K562 (cell line): Measurements from ENCODE around the gene IFT27. TPM values are rescaled to one million over a fixed set of nuclear protein-coding genes. Genes with fewer than 3 reads are reported as not detected.

Experiments used
- ATAC-seq: fragments of 200-7000 bp; cut with Tn5 transposase; 3 replicates; pipeline ENCODE4 v1.9.1; 2020; ENCODE audit warnings: moderate library complexity
- BruUV-seq: library from RNA; stranded (reverse); fragments of 400-500 nt; replicated peaks from 2 replicates; lab custom pipeline; 2021; lab: Mats Ljungman, UMichigan
- CTCF ChIA-PET: fragments of 300-600 bp; formaldehyde crosslinking; extraction: SDS; loops from one replicate; lab custom pipeline; 2021; ENCODE audit warnings: low intra/inter-chr PET ratio; lab: Yijun Ruan, JAX
- POLR2A ChIA-PET: fragments of 300-600, 350-650 bp; sonication (Branson Sonifier 250); formaldehyde crosslinking; extraction: SDS; loops from one replicate; lab custom pipeline; 2021; ENCODE audit warnings: antibody characterized with exemption, inconsistent platforms; lab: Yijun Ruan, JAX
- DNase-seq, 4 experiments: peaks; one replicate each; pipeline versions ENCODE4 v3.0.0 to v3.0.0-alpha.2; 2011 to 2018; ENCODE audit warnings: low spot score in 3 of 4, mixed read lengths in 3 of 4; ENCODE audit errors: extremely low read depth in 1 of 4
- FAIRE-seq: peaks from 2 replicates; lab custom pipeline; 2011; peaks lifted over from hg19 to GRCh38; lab: Jason Lieb, UNC
- H2AFZ ChIP-seq: 2 replicates; pipeline ENCODE4 v1.6.0; 2011; ENCODE audit warnings: low read depth, low read length, control low read depth, inconsistent platforms
- H3K27ac ChIP-seq: fragments of 200-600 bp; 3 replicates; pipeline ENCODE4 v1.8.0; 2011; ENCODE audit warnings: low read depth, mild to moderate bottlenecking, control low read depth, inconsistent platforms, low read length, moderate library complexity, mixed read lengths; ENCODE audit errors: extremely low read depth
- H3K27me3 ChIP-seq, 2 experiments: fragments of 300-600 bp in 1 of 2; 2 replicates in 1 of 2; 3 replicates in 1 of 2; pipeline versions ENCODE4 v1.6.0 to v1.8.0; 2011; ENCODE audit warnings: inconsistent platforms in 2 of 2, low read length in 2 of 2, mild to moderate bottlenecking in 1 of 2, mixed read lengths in 1 of 2, moderate library complexity in 1 of 2; ENCODE audit not compliant: control insufficient read depth in 2 of 2, insufficient read depth in 2 of 2
- H3K36me3 ChIP-seq: fragments of 300-600 bp; 3 replicates; pipeline ENCODE4 v1.8.0; 2011; ENCODE audit warnings: mild to moderate bottlenecking, low read length, inconsistent platforms; ENCODE audit not compliant: control insufficient read depth, insufficient read depth
- H3K4me1 ChIP-seq, 2 experiments: fragments of 200-600 bp in 1 of 2; replicated peaks in 1 of 2; 2 replicates in 1 of 2; 3 replicates in 1 of 2; pipeline versions ENCODE4 v1.5.1 to v1.8.0; 2011; ENCODE audit warnings: inconsistent platforms in 2 of 2, low read length in 2 of 2, mild to moderate bottlenecking in 1 of 2, mixed read lengths in 1 of 2, moderate library complexity in 1 of 2; ENCODE audit not compliant: control insufficient read depth in 2 of 2, insufficient read depth in 2 of 2
- H3K4me2 ChIP-seq: 2 replicates; pipeline ENCODE4 v1.6.1; 2011; ENCODE audit warnings: low read length, control low read depth, inconsistent platforms, mixed read lengths; ENCODE audit not compliant: insufficient read depth
- H3K4me3 ChIP-seq: fragments of 200-600 bp; sonication (generic), shearing (Covaris generic); 2 replicates; pipeline ENCODE4 v1.5.1; 2016; ENCODE audit warnings: control low read depth, inconsistent platforms
- H3K79me2 ChIP-seq: fragments of 200-600 bp; 3 replicates; pipeline ENCODE4 v1.8.0; 2011; ENCODE audit warnings: low read length, inconsistent platforms; ENCODE audit not compliant: control insufficient read depth, insufficient read depth
- H3K9ac ChIP-seq, 2 experiments: 2 replicates each; pipeline versions ENCODE4 v1.6.0 to v1.6.1; 2011; ENCODE audit warnings: low read depth in 2 of 2, low read length in 2 of 2, control low read depth in 1 of 2, inconsistent platforms in 1 of 2, mild to moderate bottlenecking in 1 of 2, mixed read lengths in 1 of 2; ENCODE audit not compliant: insufficient read depth in 1 of 2
- H3K9me1 ChIP-seq: one replicate; pipeline ENCODE4 v1.6.0; 2011; ENCODE audit warnings: inconsistent platforms, mild to moderate bottlenecking, low read length, moderate library complexity; ENCODE audit not compliant: control insufficient read depth, insufficient read depth
- H3K9me3 ChIP-seq: replicated peaks from 2 replicates; pipeline ENCODE4 v1.5.1; 2011; ENCODE audit warnings: low read depth, low read length, inconsistent platforms; ENCODE audit not compliant: control insufficient read depth, insufficient read depth
- H4K20me1 ChIP-seq: replicated peaks from 2 replicates; pipeline ENCODE4 v1.6.1; 2011; ENCODE audit warnings: low read length, inconsistent platforms, mixed read lengths; ENCODE audit not compliant: control insufficient read depth, insufficient read depth
- BACH1 ChIP-seq: fragments of 200-800 bp; sonication (Bioruptor generic); IDR thresholded peaks from 2 replicates; pipeline ENCODE4 v1.6.1; 2016; ENCODE audit warnings: missing genetic modification characterization, missing compliant biosample characterization
- BRCA1 ChIP-seq, 2 experiments: fragments of 450-650 bp in 1 of 2; sonication (generic) in 1 of 2; formaldehyde crosslinking in 1 of 2; IDR thresholded peaks; 2 replicates each; pipeline versions ENCODE4 v1.5.0 to v1.6.1; 2017 to 2020; ENCODE audit warnings: mild to moderate bottlenecking in 1 of 2, missing genetic modification reagents in 1 of 2
- CBX5 ChIP-seq: IDR thresholded peaks from 2 replicates; pipeline ENCODE4 v1.6.1; 2014; ENCODE audit warnings: low read depth, borderline replicate concordance
- ERF ChIP-seq: fragments of 450-650 bp; formaldehyde crosslinking; IDR thresholded peaks from 2 replicates; pipeline ENCODE4 v1.4.0; 2020; ENCODE audit warnings: mild to moderate bottlenecking, mixed read lengths
- HSF4 ChIP-seq: fragments of 250-450 bp; sonication (Bioruptor Pico); IDR thresholded peaks from 2 replicates; pipeline ENCODE4 v2.1.2; 2022; ENCODE audit warnings: mild to moderate bottlenecking, moderate library complexity, borderline replicate concordance
- MECOM ChIP-seq: fragments of 250-450 bp; sonication (Bioruptor Pico); IDR thresholded peaks from 2 replicates; pipeline ENCODE4 v1.8.0; 2022; ENCODE audit warnings: inconsistent platforms
- NCOA4 ChIP-seq: fragments of 450-650 bp; IDR thresholded peaks from 2 replicates; pipeline ENCODE4 v1.6.1; 2018; ENCODE audit warnings: mild to moderate bottlenecking; ENCODE audit not compliant: partially characterized antibody
- NR2C1 ChIP-seq, 2 experiments: fragments of 450-650 bp; IDR thresholded peaks; 2 replicates each; pipeline ENCODE4 v1.6.1; 2017; ENCODE audit warnings: mild to moderate bottlenecking in 2 of 2, antibody characterized with exemption in 1 of 2, inconsistent platforms in 1 of 2, missing compliant biosample characterization in 1 of 2, missing genetic modification characterization in 1 of 2
- RBM22 ChIP-seq: fragments of 200-400 bp; formaldehyde crosslinking; IDR thresholded peaks from 2 replicates; pipeline ENCODE4 v1.6.1; 2018; ENCODE audit warnings: low read length, low read depth; ENCODE audit not compliant: poor library complexity, severe bottlenecking
- SLC30A9 ChIP-seq: fragments of 250-450 bp; sonication (Bioruptor Pico); IDR thresholded peaks from 2 replicates; pipeline ENCODE4 v1.8.0; 2022; ENCODE audit warnings: mild to moderate bottlenecking, moderate library complexity
- SNRNP70 ChIP-seq: fragments of 200-400 bp; formaldehyde crosslinking; optimal IDR thresholded peaks from 2 replicates; pipeline ENCODE3; 2017; ENCODE audit warnings: low read depth, low read length
- TBP ChIP-seq: optimal IDR thresholded peaks from 2 replicates; pipeline ENCODE3; 2011; ENCODE audit warnings: low read depth, low read length, improper control_type of control experiment
- ZNF668 ChIP-seq: fragments of 250-450 bp; sonication (Bioruptor Pico); IDR thresholded peaks from 2 replicates; pipeline ENCODE4 v1.8.0; 2022; ENCODE audit warnings: mild to moderate bottlenecking, inconsistent platforms
- ZSCAN29 ChIP-seq: fragments of 450-650 bp; IDR thresholded peaks from 2 replicates; pipeline ENCODE4 v1.6.1; 2017
- WGBS: fragments of 100-300 bp; shearing (Covaris generic); methylation state at CpG from one replicate; pipeline ENCODE4 v1.1.6; 2016; ENCODE audit warnings: low coverage, mixed read lengths; ENCODE audit not compliant: insufficient coverage; ENCODE audit errors: missing lambda C conversion rate; 5-methylcytosine and 5-hydroxymethylcytosine counted together
- in situ Hi-C: fragments of 300-500 bp; cut with MboI; formaldehyde crosslinking; loops from 4 replicates; pipeline ENCODE4 v1.15.0; 2018; ENCODE audit warnings: inconsistent platforms, mixed read lengths
- intact Hi-C: fragments of 100-400 bp; cut with micrococcal nuclease; formaldehyde crosslinking; loops from 2 replicates; pipeline ENCODE4 v1.14.2; 2022
- polyA plus RNA-seq, 8 experiments: library from polyadenylated mRNA; depleted of rRNA in 4 of 8; stranded (reverse) in 5 of 8; unstranded in 3 of 8; fragments of >200 nt; fragmentation: Nextera tagmentation in 2 of 8; fragmentation: Illumina TruSeq in 1 of 8; extraction: Ambion mirVana in 2 of 8; extraction: Trizol in 1 of 8; gene quantifications; 2 replicates each; pipeline versions ENCODE4 v1.2.1 to v1.2.3, GENCODE V29; 2011 to 2014; ENCODE audit warnings: inconsistent platforms in 1 of 8, missing spikeins in 1 of 8
- total RNA-seq, 7 experiments: library from RNA; depleted of rRNA in 6 of 7; stranded (reverse); fragments of >200 nt in 6 of 7; fragmentation: Illumina TruSeq in 2 of 7; extraction: Trizol in 2 of 7; gene quantifications; 2 replicates each; pipeline versions ENCODE4 v1.2.1 to v1.2.3, GENCODE V29; 2011 to 2021; ENCODE audit warnings: low replicate concordance in 1 of 7
- TF ChIP-seq, protein P1 (sequence below): fragments of 450-650 bp; formaldehyde crosslinking; IDR thresholded peaks from 2 replicates; pipeline ENCODE4 v1.4.0; 2022; ENCODE audit warnings: missing genetic modification characterization
- TF ChIP-seq, protein P2 (sequence below): fragments of 250-450 bp; sonication (Bioruptor Pico); IDR thresholded peaks from 2 replicates; pipeline ENCODE4 v1.4.0; 2020
- TF ChIP-seq, protein P3 (sequence below), 2 experiments: fragments of 450-650 bp; conservative IDR thresholded peaks; 2 replicates each; pipeline ENCODE4 v1.6.1; 2017; ENCODE audit warnings: mild to moderate bottlenecking in 2 of 2, moderate library complexity in 2 of 2
- TF ChIP-seq, protein P4 (sequence below): fragments of 250-450 bp; sonication (Bioruptor Pico); IDR thresholded peaks from 2 replicates; pipeline ENCODE4 v1.5.0; 2020; ENCODE audit warnings: mild to moderate bottlenecking, borderline replicate concordance

The IFT27 gene
- total and polyA plus RNA-seq, 9 of the 15 experiments (the other 6 are each of a cell fraction or from before 2014, with no cell fraction given) = 0.01 to 1.4 (median 0.14) TPM; not detected in 1

DNA sequence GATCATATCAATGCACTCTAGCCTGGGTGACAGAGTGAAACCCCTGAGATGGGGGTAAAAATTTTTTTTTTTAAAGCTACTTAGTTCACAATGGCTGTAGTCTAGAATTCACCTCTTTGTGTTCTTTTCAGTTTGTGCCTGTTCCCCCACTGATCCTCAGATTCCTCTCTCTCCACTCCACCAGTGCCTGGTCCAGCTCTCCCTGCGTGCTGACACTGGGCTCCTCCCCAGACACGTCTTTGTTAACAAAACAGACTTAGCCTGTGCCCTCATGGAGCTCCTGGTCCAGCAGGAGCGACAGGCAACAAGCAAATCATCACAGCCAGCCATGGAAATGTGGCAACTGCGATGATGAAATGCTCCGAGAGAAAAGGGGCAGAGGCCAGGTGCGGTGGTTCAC is 34.0 kb downstream of the IFT27 start:
- in situ Hi-C loops = no loop called here
- Histone ChIP-seq H3K9ac (no peak overlapping the region), H3K27ac (no peak overlapping the region), H4K20me1 (no peaks in the 10 kb centered on the region), H3K79me2 (no peaks in the 10 kb centered on the region), H3K27me3 (peaks cover 0 to 25% of the 10 kb centered on the region in 2 experiments; a peak in 2 of 5 replicates), H3K9me3 (no peaks in the 10 kb centered on the region), H3K4me2 (no peak overlapping the region), H3K4me1 (no peaks in the 10 kb centered on the region), H3K9me1 (no peaks in the 10 kb centered on the region), H2AFZ (no peak overlapping the region), H3K4me3 (no peak overlapping the region), H3K36me3 (no peaks in the 10 kb centered on the region)
- no peak for DNase-seq
- BruUV-seq = no TSS peak
- WGBS = 0% methylated on average over 3 of the region's 6 CpGs
- ChIA-PET CTCF (no interaction called here), POLR2A (interaction anchor here (0.7 kb wide), 2 partner anchors 11 to 24 kb away, joined by 3 read pairs; no protein-coding TSS in a partner anchor)
- ATAC-seq = no peak
- FAIRE-seq = no peak
- intact Hi-C loops = no loop called here
- TF ChIP-seq ERF (no peak), RBM22 (no peak), ZNF668 (CRISPR knock-in tag) (no peak), NCOA4 (no peak), SLC30A9 (no peak), HSF4 (CRISPR knock-in tag) (no peak), BRCA1 (IDR thresholded peaks at IDR 0.05) (no peak), BRCA1 (CRISPR knock-in tag; IDR thresholded peaks at IDR 0.05) (no peak), TBP (no peak), SNRNP70 (no peak), CBX5 (no peak), BACH1 (tag) (no peak), NR2C1 (IDR thresholded peaks at IDR 0.05) (no peak), NR2C1 (tag; IDR thresholded peaks at IDR 0.05) (no peak), ZSCAN29 (no peak), MECOM (no peak)
- TF ChIP-seq, protein P1, sequence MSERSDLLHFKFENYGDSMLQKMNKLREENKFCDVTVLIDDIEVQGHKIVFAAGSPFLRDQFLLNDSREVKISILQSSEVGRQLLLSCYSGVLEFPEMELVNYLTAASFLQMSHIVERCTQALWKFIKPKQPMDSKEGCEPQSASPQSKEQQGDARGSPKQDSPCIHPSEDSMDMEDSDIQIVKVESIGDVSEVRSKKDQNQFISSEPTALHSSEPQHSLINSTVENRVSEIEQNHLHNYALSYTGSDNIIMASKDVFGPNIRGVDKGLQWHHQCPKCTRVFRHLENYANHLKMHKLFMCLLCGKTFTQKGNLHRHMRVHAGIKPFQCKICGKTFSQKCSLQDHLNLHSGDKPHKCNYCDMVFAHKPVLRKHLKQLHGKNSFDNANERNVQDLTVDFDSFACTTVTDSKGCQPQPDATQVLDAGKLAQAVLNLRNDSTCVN (CRISPR knock-in tag) = no peak
- TF ChIP-seq, protein P2, sequence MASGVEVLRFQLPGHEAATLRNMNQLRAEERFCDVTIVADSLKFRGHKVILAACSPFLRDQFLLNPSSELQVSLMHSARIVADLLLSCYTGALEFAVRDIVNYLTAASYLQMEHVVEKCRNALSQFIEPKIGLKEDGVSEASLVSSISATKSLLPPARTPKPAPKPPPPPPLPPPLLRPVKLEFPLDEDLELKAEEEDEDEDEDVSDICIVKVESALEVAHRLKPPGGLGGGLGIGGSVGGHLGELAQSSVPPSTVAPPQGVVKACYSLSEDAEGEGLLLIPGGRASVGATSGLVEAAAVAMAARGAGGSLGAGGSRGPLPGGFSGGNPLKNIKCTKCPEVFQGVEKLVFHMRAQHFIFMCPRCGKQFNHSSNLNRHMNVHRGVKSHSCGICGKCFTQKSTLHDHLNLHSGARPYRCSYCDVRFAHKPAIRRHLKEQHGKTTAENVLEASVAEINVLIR (CRISPR knock-in tag) = no peak
- TF ChIP-seq, protein P3, sequence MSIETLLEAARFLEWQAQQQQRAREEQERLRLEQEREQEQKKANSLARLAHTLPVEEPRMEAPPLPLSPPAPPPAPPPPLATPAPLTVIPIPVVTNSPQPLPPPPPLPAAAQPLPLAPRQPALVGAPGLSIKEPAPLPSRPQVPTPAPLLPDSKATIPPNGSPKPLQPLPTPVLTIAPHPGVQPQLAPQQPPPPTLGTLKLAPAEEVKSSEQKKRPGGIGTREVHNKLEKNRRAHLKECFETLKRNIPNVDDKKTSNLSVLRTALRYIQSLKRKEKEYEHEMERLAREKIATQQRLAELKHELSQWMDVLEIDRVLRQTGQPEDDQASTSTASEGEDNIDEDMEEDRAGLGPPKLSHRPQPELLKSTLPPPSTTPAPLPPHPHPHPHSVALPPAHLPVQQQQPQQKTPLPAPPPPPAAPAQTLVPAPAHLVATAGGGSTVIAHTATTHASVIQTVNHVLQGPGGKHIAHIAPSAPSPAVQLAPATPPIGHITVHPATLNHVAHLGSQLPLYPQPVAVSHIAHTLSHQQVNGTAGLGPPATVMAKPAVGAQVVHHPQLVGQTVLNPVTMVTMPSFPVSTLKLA (conservative IDR thresholded peaks at IDR 0.05) = no peak
- TF ChIP-seq, protein P4, sequence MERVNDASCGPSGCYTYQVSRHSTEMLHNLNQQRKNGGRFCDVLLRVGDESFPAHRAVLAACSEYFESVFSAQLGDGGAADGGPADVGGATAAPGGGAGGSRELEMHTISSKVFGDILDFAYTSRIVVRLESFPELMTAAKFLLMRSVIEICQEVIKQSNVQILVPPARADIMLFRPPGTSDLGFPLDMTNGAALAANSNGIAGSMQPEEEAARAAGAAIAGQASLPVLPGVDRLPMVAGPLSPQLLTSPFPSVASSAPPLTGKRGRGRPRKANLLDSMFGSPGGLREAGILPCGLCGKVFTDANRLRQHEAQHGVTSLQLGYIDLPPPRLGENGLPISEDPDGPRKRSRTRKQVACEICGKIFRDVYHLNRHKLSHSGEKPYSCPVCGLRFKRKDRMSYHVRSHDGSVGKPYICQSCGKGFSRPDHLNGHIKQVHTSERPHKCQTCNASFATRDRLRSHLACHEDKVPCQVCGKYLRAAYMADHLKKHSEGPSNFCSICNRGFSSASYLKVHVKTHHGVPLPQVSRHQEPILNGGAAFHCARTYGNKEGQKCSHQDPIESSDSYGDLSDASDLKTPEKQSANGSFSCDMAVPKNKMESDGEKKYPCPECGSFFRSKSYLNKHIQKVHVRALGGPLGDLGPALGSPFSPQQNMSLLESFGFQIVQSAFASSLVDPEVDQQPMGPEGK = no peak
